ENCODE results near the gene TMEM272.
"Not testable (repeated sequence)": the region's sequence is repeated elsewhere in the genome, so short reads cannot be mapped to it uniquely, and the experiment has no call there.

TMEM272 gene

GRCh38 chr13:51849145-51850101, 4.4 kb upstream of the TMEM272 start:
- no peak for DNase-seq

DNA sequence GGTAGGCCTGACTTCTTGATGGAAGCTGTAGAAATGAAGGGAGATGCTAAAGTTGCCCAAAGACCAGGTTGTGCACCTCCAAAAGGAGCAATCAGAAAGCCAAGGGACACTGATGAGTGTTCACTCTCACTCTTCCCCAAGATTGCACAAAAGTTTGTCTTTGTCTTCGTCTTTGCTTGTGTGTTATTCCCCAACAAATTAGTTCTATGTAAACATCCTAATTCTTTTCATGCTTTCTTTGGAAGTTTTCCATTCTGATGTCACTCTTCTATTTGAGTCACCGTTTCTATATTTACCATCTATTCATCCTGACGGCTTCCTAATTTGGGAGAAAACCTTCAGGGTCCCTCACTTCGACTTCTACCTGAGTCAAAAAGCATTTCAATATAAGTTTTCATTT, 3.7 kb upstream of the TMEM272 start:
- DNase-seq, result no peak

GRCh38 chr13:51846756-51847155, 1.8 kb upstream of the TMEM272 start:
- no peak for DNase-seq

- DNase-seq, result no peak
These were observed 769 bp upstream of the TMEM272 start for GRCh38 chr13:51845574-51846318.

DNA sequence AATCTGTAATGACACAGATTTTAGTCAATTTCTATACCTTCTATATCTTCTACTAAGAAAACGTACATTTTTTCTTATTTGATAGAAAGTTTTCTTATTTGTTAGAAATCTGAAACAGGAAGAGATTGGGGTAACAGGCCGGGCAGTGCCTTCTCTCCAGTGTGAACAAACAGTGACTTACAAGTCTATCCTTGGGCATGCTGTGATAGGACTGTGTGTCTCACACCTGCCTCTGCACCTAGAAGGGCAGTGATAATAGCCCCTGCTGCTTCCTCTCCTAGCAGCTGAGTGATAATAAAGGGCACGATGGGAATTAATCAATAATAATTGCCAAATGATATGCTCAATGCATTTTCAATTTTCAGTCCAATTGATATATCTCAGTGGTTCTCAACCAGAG, 1.4 kb downstream of the TMEM272 start:
- no peak for DNase-seq

GRCh38 chr13:51841732-51842131, 3.2 kb downstream of the TMEM272 start:
- no peak for DNase-seq

DNA sequence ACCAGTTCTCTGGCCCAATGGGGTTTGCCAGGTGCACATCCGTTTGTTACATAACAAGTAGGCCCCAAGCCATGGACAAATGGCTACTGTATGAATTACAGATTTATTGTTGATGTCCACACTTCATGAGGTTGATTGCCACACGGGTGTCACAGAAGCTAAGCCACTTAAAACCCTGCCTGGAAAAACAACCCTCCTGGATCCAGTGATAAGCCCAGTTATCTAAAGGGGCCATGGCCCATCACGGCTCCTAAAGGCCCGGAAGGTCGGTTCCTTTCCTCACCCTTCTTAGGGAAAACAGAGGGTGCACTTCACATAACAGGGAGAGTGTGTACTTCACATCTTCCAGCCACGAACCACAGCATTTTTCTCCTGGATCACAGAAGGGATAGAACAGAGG, 4.1 kb downstream of the TMEM272 start:
- no peak for DNase-seq

DNA sequence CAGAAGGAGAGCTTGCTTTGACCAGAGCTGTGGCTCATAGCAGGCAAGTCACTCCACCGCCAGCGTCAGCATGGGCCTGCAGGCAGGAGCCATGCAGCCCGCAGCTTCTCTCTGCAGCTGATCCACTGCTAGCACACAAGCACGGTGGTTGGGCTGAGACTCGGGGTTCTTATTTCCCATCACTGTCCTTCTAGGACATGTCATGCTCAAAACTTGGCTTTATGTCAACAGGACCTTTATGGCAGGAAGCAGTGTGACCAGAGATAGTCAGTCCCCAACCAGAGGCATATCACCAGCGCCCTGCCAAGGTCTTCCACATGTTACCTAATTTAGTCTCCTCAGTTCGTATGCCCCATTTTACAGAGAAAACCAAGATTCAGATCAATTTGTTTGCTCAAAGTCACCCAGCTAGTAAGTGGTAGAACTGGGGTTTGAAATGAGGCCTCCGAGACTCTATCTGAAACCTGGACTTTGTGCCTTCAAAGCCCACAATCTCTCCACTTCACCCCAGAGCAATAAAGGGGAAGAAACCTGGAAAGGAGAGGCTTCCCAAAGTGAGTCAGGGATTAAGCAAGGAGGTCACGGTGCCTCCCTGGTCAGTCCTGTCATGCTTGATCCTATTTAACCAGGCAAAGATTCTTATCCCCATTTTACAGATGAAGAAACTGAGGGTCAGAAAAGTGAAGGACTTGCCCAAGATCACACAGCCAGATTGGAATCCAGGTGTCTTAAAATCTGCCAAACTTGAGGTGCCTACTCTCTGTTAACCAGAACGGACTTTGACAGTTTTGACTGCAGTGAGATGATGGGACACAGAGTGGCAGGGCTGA, 5.1 kb downstream of the TMEM272 start:
- DNase-seq, result no peak

DNA sequence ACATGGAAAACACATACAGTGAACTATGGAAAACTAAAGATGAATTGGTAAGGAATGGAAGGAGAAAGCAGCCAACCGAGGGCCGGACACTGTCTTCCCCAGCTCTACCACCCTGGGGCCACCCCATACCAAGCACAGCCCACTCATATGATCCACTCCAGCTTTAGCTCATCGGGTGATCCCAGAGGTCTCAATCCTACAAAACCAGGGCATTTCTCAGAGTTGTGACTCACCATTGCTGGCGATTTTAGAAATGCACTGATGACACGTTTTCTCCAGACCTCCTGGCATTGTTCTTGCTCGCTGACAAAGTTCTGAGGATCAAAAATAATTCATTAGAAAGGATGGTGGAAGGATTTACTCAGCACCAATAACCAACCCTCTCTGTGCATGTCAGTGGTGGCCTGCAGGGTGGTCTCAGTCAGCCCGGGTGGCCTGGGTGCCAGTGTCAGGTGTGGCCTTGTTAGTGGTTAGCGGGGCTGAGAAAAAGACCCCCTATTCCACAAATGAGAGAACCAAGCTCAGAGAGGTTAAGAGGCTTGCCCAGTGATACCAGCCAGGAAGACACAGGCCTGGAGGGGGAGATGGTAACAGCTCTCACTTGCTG, 6.6 kb downstream of the TMEM272 start:
- DNase-seq, result no peak

- DNase-seq, result no peak
These were observed 8.0 kb downstream of the TMEM272 start for GRCh38 chr13:51837016-51837415.

- no peak for DNase-seq
These were observed 10.3 kb downstream of the TMEM272 start for GRCh38 chr13:51834581-51835171.

DNA sequence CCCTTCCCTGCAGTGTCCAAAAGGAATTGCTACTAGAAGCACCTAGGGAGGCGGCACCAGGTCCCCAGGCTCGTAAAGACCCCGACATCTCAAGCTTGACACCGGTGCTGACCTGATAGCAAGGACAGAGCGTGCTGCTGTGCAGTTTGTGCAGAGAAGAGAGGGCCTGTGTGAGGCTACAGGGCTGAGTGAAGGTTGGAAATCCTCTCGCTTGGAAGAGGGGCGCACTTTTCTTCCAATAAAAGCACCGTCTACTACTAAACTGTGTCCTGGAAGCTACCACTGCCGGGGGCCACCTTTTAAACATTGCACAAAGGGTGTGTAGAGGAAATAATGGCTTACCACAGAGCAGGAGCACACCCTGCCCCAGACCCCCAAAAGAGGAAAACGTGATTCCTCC, 11.0 kb downstream of the TMEM272 start:
- DNase-seq, result no peak

DNA sequence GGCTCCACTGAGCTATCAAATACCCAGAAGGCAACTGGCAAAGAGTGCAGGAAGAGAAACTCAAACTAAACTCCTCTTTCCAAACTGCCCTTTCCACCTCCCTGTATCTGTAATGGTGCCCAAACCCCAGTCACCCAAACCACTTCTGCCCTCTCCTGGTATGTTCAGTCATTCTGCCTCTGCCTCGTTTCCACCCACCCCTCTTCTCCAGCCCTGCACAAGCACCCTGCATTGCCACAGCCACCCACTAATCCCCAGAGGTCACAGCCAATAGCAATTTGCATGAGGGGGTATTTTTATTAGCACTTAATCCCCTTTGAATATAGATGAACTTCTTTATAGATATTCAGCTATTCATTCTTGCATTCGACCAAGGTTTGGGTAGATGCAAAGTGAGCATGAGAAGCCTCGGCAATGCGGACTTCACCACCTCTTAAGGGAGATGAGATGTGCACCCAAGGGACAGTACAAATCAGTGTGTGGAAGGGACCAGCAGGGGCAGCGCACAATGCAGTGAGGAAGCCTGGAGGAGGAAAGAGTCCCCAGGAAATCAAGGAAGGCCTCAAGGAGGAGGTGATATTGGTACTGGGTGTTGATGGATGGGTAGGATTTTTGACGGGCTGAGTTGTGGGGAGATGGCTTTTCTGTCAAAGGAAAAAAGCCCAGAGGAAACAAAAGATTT, 12.4 kb downstream of the TMEM272 start:
- no peak for DNase-seq

GRCh38 chr13:51831519-51831918, 13.5 kb downstream of the TMEM272 start:
- no peak for DNase-seq

- no peak for DNase-seq
These were observed 15.4 kb downstream of the TMEM272 start for GRCh38 chr13:51829568-51829899.

DNA sequence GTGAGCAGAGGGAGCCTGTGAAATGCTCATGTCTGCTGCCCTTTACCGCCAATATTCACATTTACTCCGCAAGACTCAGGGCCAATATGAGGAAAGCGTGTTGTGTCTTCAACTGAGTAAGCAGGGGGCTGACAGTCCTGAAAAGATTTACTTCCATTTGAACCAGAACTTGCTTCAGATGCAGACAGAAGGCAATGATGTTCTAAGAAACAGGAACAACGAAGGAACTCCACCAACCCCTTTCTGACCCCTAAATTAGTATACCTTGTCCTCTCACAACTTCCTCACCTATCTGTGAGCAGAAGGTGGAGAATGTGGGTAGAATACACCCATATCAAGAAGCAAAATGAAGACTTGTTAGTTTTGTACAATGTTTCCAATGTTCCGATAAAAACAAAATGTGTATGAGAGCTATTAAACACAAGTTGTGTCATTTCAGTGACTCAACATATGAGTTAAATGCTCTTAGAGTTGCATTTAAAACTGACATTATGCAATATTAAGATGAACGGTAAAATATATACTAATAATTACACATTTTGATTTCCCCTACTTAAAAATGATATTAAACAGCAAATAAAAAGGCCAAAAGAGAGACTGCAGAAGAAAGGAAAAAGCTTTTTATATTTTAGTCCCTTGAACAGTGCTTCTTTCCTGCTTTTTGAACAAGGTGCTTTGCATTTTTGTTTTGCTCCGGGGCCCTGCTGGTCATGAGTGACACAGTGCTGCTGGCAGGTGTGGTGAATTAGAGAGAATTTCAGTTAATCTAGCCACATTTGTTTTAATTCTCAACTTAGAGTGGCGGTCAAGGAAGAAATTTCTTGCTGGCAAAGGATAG, 16.0 kb downstream of the TMEM272 start:
- DNase-seq, result no peak

- DNase-seq, result no peak
These were observed 17.7 kb downstream of the TMEM272 start for GRCh38 chr13:51827254-51827653.

DNA sequence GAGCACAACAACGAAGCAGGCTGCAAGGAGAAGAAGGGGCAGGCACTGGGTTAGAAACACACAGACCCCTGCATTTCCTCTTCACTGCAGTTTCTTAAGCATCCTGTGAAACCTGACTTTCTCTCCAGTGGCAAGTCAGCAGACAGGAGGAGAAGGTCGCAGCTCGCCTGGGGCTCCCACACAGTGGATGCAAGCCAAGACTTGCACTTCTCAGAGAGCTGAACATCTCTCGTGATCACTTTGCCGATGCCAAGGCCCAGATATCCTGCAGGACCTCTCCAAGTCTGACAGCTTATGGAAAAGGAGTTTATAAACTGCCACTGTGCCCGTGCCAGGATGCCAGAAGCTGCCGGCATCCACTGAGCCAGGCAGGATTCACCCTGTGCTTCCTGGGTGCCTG, 18.4 kb downstream of the TMEM272 start:
- no peak for DNase-seq

GRCh38 chr13:51825681-51826254, 19.2 kb downstream of the TMEM272 start:
- DNase-seq, result no peak

DNA sequence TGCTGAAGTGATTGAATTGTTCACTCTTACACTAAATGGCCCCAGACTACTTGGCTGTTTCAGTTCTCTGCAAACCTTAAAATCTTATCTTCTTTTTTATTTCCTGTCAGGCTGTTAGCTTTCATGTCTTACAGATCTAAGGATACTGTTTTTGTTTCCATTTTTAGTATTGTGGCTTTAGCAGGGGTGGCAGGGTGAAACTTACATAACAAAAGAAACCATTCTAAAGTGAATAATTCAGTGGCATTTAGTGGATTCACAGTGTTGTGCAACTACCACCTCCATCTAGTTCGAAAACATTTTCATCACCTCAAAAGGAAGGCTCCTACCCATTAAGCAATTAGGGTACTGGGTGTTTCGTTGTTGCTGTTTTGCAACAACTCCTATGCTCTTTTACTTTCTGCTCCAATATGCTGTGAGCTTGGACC, 19.8 kb downstream of the TMEM272 start:
- DNase-seq, result no peak

DNA sequence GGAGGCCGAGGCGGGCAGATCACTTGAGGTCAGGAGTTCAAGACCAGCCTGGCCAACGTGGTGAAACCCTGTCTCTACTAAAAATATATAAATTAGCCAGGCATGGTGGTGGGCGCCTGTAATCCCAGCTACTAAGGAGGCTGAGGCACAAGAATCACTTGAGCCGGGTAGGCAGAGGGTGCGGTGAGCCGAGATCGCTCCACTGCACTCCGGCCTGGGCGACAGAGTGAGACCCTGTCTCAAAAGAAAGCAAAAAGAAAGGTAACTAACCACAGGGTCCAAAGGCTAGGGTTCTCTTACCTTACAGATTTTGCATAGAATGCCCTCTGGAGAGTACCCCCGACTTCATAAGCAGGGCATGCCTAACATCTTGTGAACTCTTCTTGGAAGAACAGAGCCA, 20.3 kb downstream of the TMEM272 start:
- DNase-seq, result not testable (repeated sequence)
